HFFc6 (cell line): ENCODE measurements around the gene NUP98. TPM values are rescaled to one million over a fixed set of nuclear protein-coding genes. Genes with fewer than 3 reads are reported as not detected.

Source experiments
- DNase-seq: peaks from one replicate; pipeline ENCODE4 v3.0.0-alpha.2; 2018
- H3K27ac Mint-ChIP-seq: 2 replicates; pipeline ENCODE4 v1.8.0; 2020; ENCODE audit warnings: mild to moderate bottlenecking, mixed read lengths
- H3K27me3 Mint-ChIP-seq: 2 replicates; pipeline ENCODE4 v1.8.0; 2021; ENCODE audit warnings: mild to moderate bottlenecking, moderate library complexity, mixed read lengths; ENCODE audit not compliant: insufficient read depth
- H3K36me3 Mint-ChIP-seq: 2 replicates; pipeline ENCODE4 v1.8.0; 2021; ENCODE audit warnings: low read depth, mixed read lengths
- H3K4me1 Mint-ChIP-seq: 2 replicates; pipeline ENCODE4 v1.8.0; 2020; ENCODE audit warnings: low read depth, mixed read lengths
- H3K4me3 Mint-ChIP-seq: 2 replicates; pipeline ENCODE4 v1.8.0; 2020; ENCODE audit warnings: mild to moderate bottlenecking, moderate library complexity, mixed read lengths
- H3K9me3 Mint-ChIP-seq: 2 replicates; pipeline ENCODE4 v1.8.0; 2020; ENCODE audit warnings: mild to moderate bottlenecking, mixed read lengths
- total RNA-seq, 6 experiments: library from RNA; stranded (reverse); fragmentation: NEBNext Ultra II Directional; extraction: Animal tissue kit (Norgen Biotek cat#: 25700); gene quantifications; 2 replicates in 1 of 6; 3 replicates in 5 of 6; pipeline ENCODE4 v1.2.3, GENCODE V29; 2021
- TF ChIP-seq, protein P1 (sequence below): fragments of 200-600 bp; sonication (generic); IDR thresholded peaks from 2 replicates; pipeline ENCODE4 v1.5.0; 2021; ENCODE audit warnings: antibody characterized with exemption, mild to moderate bottlenecking

NUP98 gene
- total RNA-seq, 6 experiments from 2014 or later, result 81.4 to 96.7 (median 85.6) TPM

DNA sequence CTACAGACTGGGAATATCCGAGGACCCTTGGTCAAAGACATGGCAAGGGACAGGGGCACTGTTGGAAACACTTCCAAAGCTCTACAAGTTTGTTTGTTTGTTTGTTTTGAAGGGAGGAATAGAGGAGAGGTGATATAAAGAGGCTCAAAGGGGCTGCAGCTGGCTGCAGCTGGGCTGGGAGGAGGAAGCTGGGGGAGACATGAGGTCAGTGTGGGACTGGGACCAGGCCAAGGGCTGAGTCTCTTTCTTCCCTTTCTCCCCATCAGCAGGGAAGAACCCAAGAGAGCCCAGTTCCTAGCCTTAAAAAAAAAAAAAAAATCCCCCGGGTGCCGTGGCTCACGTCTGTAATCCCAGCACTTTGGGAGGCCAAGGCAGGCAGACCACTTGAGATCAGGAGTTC lies 38.4 kb upstream of the NUP98 start:
- no peaks in the 10 kb centered on the region for H3K27me3 Mint-ChIP-seq
- no peak overlapping the region for H3K4me3 Mint-ChIP-seq
- H3K9me3 Mint-ChIP-seq, result no peaks in the 10 kb centered on the region
- peaks cover 26% of the 10 kb centered on the region for H3K36me3 Mint-ChIP-seq
- TF ChIP-seq, protein P1, sequence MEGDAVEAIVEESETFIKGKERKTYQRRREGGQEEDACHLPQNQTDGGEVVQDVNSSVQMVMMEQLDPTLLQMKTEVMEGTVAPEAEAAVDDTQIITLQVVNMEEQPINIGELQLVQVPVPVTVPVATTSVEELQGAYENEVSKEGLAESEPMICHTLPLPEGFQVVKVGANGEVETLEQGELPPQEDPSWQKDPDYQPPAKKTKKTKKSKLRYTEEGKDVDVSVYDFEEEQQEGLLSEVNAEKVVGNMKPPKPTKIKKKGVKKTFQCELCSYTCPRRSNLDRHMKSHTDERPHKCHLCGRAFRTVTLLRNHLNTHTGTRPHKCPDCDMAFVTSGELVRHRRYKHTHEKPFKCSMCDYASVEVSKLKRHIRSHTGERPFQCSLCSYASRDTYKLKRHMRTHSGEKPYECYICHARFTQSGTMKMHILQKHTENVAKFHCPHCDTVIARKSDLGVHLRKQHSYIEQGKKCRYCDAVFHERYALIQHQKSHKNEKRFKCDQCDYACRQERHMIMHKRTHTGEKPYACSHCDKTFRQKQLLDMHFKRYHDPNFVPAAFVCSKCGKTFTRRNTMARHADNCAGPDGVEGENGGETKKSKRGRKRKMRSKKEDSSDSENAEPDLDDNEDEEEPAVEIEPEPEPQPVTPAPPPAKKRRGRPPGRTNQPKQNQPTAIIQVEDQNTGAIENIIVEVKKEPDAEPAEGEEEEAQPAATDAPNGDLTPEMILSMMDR, result no peak
- peak overlapping the region; percentile 8; the same call in 1 of the 2 replicates for H3K27ac Mint-ChIP-seq
- peaks cover 52% of the 10 kb centered on the region for H3K4me1 Mint-ChIP-seq
- no peak for DNase-seq

DNA sequence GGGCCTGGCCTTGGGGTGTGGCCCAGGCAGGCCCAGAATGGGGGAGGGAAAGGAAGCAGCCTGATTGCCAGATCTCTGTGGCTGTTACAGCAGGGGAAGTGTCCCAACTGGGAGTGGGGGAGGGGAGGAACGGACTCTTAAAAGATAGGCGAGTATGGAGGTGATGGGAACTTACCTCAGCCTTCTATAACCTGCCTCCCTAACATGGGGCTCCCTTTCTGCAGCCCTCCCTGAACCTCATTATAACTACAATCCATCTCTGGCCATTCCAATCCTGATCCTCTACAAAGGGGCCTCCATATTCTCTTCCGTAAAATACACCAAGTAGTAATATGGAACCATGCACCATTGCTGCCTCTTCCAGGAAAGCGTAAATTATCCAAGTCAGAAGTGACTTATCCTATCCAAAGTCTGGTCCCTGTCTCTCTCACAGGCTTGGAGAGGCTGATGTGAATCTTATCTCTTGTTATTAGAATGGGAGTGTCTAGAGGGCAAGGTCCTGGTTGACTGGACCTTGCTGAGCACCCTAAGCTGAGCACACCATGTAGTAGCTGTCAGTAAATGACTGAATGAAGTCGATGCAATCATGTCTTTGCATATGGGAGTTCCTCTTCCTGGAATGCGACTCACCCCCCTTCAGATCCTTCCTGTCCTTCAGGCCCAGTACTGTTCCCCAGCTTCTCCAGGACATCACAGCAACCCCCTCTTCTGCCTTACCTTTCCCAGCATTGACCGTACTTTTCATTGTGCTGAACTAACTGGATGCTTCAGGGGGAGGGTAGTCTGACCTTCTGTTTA lies 37.5 kb upstream of the NUP98 start:
- H3K4me1 Mint-ChIP-seq, result peaks cover 50% of the 10 kb centered on the region
- TF ChIP-seq, protein P1, result no peak
- peak overlapping the region; percentile 28; the same call in 1 of the 2 replicates for H3K27ac Mint-ChIP-seq
- peaks cover 27% of the 10 kb centered on the region for H3K36me3 Mint-ChIP-seq
- no peak overlapping the region for H3K4me3 Mint-ChIP-seq
- H3K27me3 Mint-ChIP-seq, result no peaks in the 10 kb centered on the region
- H3K9me3 Mint-ChIP-seq, result no peaks in the 10 kb centered on the region
- DNase-seq, result no peak

DNA sequence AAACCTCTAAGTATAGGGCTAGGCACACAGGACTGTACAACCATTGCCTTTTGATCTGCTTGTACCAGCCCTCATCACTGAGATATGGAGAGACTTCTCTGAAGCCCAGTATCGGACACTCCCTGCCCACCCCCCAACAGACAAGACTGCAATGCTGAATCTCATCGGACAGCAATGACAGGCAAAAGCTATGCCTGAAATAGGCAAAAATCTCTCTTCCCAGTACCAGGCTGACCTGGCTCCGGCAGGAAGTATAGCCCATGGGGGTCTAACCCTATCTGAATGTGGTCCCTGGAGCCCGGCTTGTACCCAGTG lies 37.0 kb upstream of the NUP98 start:
- Mint-ChIP-seq H3K9me3 (no peaks in the 10 kb centered on the region), H3K27ac (no peak overlapping the region), H3K4me3 (no peak overlapping the region), H3K4me1 (peaks cover 44% of the 10 kb centered on the region), H3K27me3 (no peaks in the 10 kb centered on the region), H3K36me3 (peaks cover 26% of the 10 kb centered on the region)
- DNase-seq, result no peak
- TF ChIP-seq, protein P1, result no peak

DNA sequence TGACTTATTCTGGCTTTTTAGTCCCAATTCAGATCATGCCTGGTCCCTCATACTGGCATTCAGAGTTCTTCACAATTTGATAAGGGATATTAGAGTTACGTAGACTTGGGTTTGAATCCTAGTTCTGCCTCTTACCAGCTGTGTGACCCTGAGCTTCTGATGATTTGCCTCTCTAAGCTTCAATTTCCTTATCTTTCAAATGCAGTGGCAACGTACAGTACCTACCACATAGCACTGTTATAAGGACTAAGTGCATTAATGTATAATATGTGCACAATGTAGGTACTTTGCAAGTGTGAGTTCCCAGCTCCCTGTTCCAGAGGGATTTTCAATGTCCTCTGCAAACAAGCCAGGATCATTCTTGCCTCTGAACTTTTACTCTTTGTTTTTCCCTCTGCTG lies 36.1 kb upstream of the NUP98 start:
- Mint-ChIP-seq H3K4me1 (peaks cover 36% of the 10 kb centered on the region), H3K9me3 (no peaks in the 10 kb centered on the region), H3K4me3 (no peak overlapping the region), H3K36me3 (peaks cover 23% of the 10 kb centered on the region; the same call in 1 of the 2 replicates), H3K27ac (no peak overlapping the region), H3K27me3 (no peaks in the 10 kb centered on the region)
- DNase-seq, result no peak
- TF ChIP-seq, protein P1, result no peak

DNA sequence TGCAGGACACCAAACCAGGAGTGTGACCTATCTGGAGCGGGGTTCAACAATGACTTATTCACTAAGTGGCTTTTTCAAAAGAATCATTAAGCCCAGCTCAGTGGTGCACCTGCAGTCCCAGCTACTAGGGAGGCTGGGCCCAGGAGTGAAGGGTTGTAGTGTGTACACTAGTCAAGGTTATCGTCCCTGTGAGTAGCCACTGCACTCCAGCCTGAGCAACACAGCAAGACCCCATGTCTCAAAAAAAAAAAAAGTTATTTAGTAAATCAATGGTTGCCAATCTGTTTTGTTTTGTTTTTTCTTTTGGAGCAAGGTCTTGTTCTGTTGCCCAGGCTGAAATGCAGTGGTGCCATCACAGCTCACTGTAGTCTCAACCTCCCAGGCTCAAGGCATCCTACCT lies 35.5 kb upstream of the NUP98 start:
- Mint-ChIP-seq H3K9me3 (no peaks in the 10 kb centered on the region), H3K27ac (no peak overlapping the region), H3K4me3 (no peak overlapping the region), H3K36me3 (peaks cover 22% of the 10 kb centered on the region; the same call in 1 of the 2 replicates), H3K4me1 (peaks cover 29% of the 10 kb centered on the region), H3K27me3 (no peaks in the 10 kb centered on the region)
- TF ChIP-seq, protein P1, result no peak
- DNase-seq, result no peak
